Esophagus muscularis mucosa (tissue), 4 donors: ENCODE results near the gene CD47. TPM values are rescaled to one million over a fixed set of nuclear protein-coding genes. Genes with fewer than 3 reads are reported as not detected.

Experiments used
- DNase-seq: peaks from one replicate; pipeline ENCODE4 v3.0.0-alpha.2; 2017; ENCODE audit errors: extremely low spot score
- H3K27ac ChIP-seq, 4 donors: fragments of 200-600 bp; sonication (generic); replicated peaks in 1 of 4; 1 replicate in 3 of 4; 2 replicates in 1 of 4; pipeline ENCODE4 v1.5.1; 2016 to 2019; ENCODE audit warnings: mild to moderate bottlenecking in 1 of 4
- H3K27me3 ChIP-seq, 4 donors: fragments of 200-600 bp; sonication (generic); one replicate each; pipeline versions ENCODE4 v1.5.1 to v1.6.0; 2016 to 2019
- H3K36me3 ChIP-seq, 4 donors: fragments of 200-600 bp; sonication (generic); one replicate each; pipeline ENCODE4 v1.5.1; 2016 to 2019
- H3K4me1 ChIP-seq, 4 donors: fragments of 200-600 bp; sonication (generic); one replicate each; pipeline ENCODE4 v1.5.1; 2016 to 2019
- H3K4me3 ChIP-seq, 4 donors: fragments of 200-600 bp; sonication (generic); 1 replicate in 2 of 4; 2 replicates in 2 of 4; pipeline ENCODE4 v1.5.1; 2016 to 2019; ENCODE audit warnings: mild to moderate bottlenecking in 4 of 4, moderate library complexity in 1 of 4
- H3K9me3 ChIP-seq, 4 donors: fragments of 200-600 bp; sonication (generic); 1 replicate in 3 of 4; 2 replicates in 1 of 4; pipeline ENCODE4 v1.5.1; 2016 to 2019
- EP300 ChIP-seq: sonication (generic); formaldehyde crosslinking; IDR thresholded peaks from one replicate; pipeline ENCODE4 v1.6.1; 2017; ENCODE audit warnings: antibody characterized with exemption
- POLR2A ChIP-seq: fragments of 450-650 bp; IDR thresholded peaks from one replicate; pipeline ENCODE4 v1.6.1; 2017; ENCODE audit warnings: antibody characterized with exemption, moderate library complexity, mild to moderate bottlenecking, low read depth
- POLR2AphosphoS5 ChIP-seq, 2 donors: sonication (generic); formaldehyde crosslinking; IDR thresholded peaks; one replicate each; pipeline ENCODE4 v1.6.1; 2017; ENCODE audit warnings: antibody characterized with exemption in 2 of 2
- WGBS: methylation state at CpG from one replicate; pipeline ENCODE4 v1.1.5; 2018; 5-methylcytosine and 5-hydroxymethylcytosine counted together
- intact Hi-C: fragments of 100-400 bp; cut with DNase I; formaldehyde crosslinking; loops from one replicate; pipeline ENCODE4 v1.15.1; 2023
- total RNA-seq, 4 donors: library from RNA; depleted of rRNA; stranded (reverse); fragments of >200 nt; gene quantifications; one replicate each; pipeline versions ENCODE4 v1.1.0 to v1.2.1, GENCODE V29; 2016
- TF ChIP-seq, protein P1 (sequence below), 3 experiments: fragments of 200-600 bp in 2 of 3; fragments of 450-650 bp in 1 of 3; sonication (generic) in 2 of 3; IDR thresholded peaks; one replicate each; pipeline ENCODE4 v1.5.1; 2017 to 2019; ENCODE audit warnings: antibody characterized with exemption in 3 of 3, mild to moderate bottlenecking in 2 of 3, moderate library complexity in 1 of 3

The CD47 gene
- total RNA-seq, 4 donors from 2014 or later = 31.6 to 57.7 (median 49.7) TPM

DNA sequence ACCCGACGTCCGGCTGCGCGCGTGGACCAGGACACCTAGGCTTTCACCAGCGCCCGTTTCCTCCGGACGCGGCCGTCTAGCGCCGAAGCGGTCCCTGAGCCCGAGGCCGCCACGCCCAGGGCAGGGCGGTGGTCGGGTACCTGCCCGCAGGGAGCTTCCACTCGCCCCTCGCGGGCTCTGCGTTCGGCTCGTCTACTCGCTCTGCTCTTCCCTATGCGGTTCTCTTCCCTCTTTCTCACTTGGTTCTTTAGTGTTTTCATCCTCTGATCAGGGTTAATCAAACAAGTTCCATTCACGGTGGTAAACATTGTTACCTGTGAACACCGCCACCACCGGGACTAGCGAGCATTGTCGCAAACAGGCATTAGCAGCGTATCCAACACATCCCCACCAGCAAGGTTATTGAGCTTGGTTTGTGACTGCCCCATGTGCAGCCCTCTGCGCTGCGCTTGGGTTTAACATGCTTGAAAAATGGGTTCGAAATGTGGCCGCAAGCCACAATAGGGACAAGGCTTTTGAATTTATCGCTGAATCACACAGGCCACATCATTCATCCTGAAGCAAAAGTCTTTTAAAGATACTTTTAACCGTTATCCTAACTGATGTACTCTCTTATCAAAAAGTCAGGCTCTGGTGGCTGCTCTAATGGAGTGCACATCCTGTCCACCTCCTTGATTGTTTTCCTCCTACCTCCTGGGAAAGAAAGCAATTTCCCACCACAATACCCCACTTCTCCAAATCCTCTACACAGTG is 843 bp upstream of the CD47 start:
- H3K27me3 ChIP-seq = no peaks in the 10 kb centered on the region
- H3K36me3 ChIP-seq = no peaks in the 10 kb centered on the region
- WGBS = 35% methylated on average over 39 of the region's 41 CpGs
- no peak for DNase-seq
- H3K4me3 ChIP-seq = peak overlapping the region; percentile 79 to 100 (median 94)
- H3K4me1 ChIP-seq = peaks cover 2 to 39% (median 30%) of the 10 kb centered on the region in 4 donors
- intact Hi-C loops = loop anchor here (2.0 to 5.0 kb wide), 2 partner anchors 131 to 149 kb away; partner anchors contain the start of gene IFT57
- H3K9me3 ChIP-seq = no peaks in the 10 kb centered on the region
- H3K27ac ChIP-seq = peak overlapping the region; percentile 91 to 96 (median 94)
- TF ChIP-seq POLR2AphosphoS5 (IDR thresholded peaks at IDR 0.05) = no peak

DNA sequence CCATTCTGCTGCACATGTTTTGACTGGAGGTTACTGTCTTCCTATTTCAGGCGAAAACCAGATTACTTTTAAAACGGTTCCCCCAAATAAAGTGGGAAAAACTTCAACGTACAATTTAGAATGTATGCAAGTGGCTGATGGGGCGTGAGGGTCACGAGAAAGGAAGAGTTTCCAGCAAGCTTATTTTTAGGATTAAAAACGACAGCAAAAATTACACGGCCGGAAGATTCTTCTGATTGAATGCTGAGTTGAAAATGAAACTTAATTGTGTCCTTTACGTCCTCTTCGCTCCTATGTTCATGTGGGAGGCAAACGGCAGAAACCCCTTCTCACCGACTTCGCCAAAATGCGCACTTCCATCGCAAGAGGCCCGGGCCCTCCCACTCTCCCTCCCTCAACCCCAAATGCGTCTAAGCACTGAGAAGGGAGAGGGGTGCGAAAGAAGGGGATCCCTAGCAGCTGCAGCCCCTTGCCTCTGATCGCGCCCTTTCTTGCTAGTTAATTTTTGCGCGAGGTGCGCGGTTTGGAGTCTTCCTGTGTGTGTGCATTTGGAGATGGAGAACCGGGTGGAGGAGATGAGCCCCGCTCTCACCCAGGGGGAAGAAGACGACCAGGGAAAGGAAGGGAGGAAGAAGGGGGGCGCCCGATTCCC is 656 bp downstream of the CD47 start:
- Histone ChIP-seq H3K27ac (peak overlapping the region; percentile 91 to 96 (median 94)), H3K27me3 (no peaks in the 10 kb centered on the region), H3K36me3 (no peaks in the 10 kb centered on the region), H3K9me3 (no peaks in the 10 kb centered on the region), H3K4me1 (peaks cover 3 to 54% (median 39%) of the 10 kb centered on the region in 4 donors), H3K4me3 (peak overlapping the region; percentile 79 to 100 (median 94))
- TF ChIP-seq, protein P1, sequence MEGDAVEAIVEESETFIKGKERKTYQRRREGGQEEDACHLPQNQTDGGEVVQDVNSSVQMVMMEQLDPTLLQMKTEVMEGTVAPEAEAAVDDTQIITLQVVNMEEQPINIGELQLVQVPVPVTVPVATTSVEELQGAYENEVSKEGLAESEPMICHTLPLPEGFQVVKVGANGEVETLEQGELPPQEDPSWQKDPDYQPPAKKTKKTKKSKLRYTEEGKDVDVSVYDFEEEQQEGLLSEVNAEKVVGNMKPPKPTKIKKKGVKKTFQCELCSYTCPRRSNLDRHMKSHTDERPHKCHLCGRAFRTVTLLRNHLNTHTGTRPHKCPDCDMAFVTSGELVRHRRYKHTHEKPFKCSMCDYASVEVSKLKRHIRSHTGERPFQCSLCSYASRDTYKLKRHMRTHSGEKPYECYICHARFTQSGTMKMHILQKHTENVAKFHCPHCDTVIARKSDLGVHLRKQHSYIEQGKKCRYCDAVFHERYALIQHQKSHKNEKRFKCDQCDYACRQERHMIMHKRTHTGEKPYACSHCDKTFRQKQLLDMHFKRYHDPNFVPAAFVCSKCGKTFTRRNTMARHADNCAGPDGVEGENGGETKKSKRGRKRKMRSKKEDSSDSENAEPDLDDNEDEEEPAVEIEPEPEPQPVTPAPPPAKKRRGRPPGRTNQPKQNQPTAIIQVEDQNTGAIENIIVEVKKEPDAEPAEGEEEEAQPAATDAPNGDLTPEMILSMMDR (IDR thresholded peaks at IDR 0.05) = no peak
- TF ChIP-seq POLR2A (no peak), EP300 (no peak), POLR2AphosphoS5 (IDR thresholded peaks at IDR 0.05) (no peak)
- DNase-seq = no peak
- intact Hi-C loops = loop anchor here (2.0 to 5.0 kb wide), 2 partner anchors 133 to 148 kb away; partner anchors contain the start of gene IFT57
- 0% methylated on average over 24 of the region's 29 CpGs for WGBS

DNA sequence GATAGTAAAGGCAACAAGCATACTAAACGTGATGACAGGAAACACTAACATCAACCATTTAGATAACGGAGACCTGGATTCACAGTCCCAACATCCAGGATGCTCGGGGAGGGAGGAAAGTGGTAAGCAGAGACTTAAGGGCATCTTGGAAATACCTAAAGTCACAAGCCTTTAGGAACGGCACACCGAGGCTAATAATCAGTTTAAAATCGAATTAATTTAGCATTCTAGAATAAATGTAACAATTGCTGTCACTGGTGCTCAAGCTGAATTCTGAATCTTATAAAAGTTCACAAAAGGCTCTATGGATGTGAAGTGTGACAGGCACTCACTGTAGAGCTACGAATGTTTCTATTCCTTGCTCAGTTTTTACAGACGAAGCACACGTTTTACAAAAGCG is 1.3 kb downstream of the CD47 start:
- H3K27ac ChIP-seq = peak overlapping the region; percentile 91 to 96 (median 94)
- 2% methylated on average over 10 of the region's 10 CpGs for WGBS
- peaks cover 8 to 60% (median 44%) of the 10 kb centered on the region in 4 donors for H3K4me1 ChIP-seq
- no peak for DNase-seq
- no peaks in the 10 kb centered on the region for H3K9me3 ChIP-seq
- no peaks in the 10 kb centered on the region for H3K36me3 ChIP-seq
- intact Hi-C loops = no loop called here
- H3K27me3 ChIP-seq = no peaks in the 10 kb centered on the region
- peak overlapping the region; percentile 79 to 100 (median 94) for H3K4me3 ChIP-seq
- TF ChIP-seq POLR2A = no peak
- no peak for TF ChIP-seq POLR2AphosphoS5 (IDR thresholded peaks at IDR 0.05)
- no peak for TF ChIP-seq EP300
- TF ChIP-seq, protein P1 (IDR thresholded peaks at IDR 0.05) = no peak

DNA sequence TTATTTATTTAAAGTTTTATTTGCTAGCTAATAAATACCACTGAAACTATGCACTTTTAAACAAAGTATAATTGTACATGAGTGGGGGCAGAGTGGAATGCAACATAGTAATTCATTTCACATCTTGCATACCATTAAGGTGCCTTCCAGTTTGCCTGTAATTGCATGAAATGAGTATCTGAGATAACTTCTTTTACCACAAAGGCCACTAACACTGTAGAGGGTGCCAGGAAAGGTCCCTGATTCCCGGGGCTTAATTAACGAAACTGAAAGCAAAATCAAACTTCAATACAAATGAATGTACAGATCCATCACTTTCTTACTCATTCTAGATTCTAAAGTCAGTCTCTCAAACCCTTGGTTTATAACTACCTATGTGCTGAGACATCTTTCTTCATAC is 2.1 kb downstream of the CD47 start:
- WGBS = 10% methylated on average over 2 of the region's 2 CpGs
- intact Hi-C loops = no loop called here
- no peaks in the 10 kb centered on the region for H3K36me3 ChIP-seq

DNA sequence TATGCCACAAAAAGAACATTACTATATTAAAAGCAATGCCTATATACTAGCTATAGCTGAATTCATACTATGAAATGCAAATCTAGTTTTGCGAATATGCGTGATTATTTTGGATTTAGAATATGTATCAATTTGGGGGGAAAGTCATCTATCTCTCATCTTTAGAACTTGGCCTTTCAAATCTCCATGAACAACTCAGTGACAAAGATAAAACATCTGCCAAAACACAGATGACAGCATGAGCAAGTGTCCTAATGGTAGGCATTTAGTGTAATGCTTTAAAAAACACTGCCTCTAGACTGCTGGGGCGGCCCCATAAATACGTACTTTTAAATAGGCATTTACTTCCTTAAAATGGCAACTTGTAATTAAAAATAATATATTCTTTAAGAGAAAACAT is 2.7 kb downstream of the CD47 start:
- Histone ChIP-seq H3K36me3 (no peaks in the 10 kb centered on the region), H3K27me3 (no peaks in the 10 kb centered on the region), H3K4me1 (peaks cover 8 to 67% (median 49%) of the 10 kb centered on the region in 4 donors), H3K4me3 (peak overlapping the region in 3 of 4 donors; percentile 79 to 100 (median 97)), H3K27ac (no peak overlapping the region), H3K9me3 (no peaks in the 10 kb centered on the region)
- intact Hi-C loops = no loop called here
- no peak for DNase-seq
- TF ChIP-seq POLR2A (no peak), POLR2AphosphoS5 (IDR thresholded peaks at IDR 0.05) (no peak), EP300 (no peak)
- TF ChIP-seq, protein P1 (IDR thresholded peaks at IDR 0.05) = no peak
- 83% methylated on average over 4 of the region's 4 CpGs for WGBS

More for the DNA sequence above, 2.1 kb downstream of the CD47 start:
- Histone ChIP-seq H3K9me3 (no peaks in the 10 kb centered on the region), H3K4me3 (peak overlapping the region; percentile 79 to 100 (median 94)), H3K27ac (peak overlapping the region in 2 of 4 donors; percentile 91 to 95), H3K27me3 (no peaks in the 10 kb centered on the region), H3K4me1 (peaks cover 8 to 65% (median 47%) of the 10 kb centered on the region in 4 donors)
- no peak for DNase-seq
- no peak for TF ChIP-seq POLR2A
- no peak for TF ChIP-seq POLR2AphosphoS5 (IDR thresholded peaks at IDR 0.05)
